OCI-LY1 (cell line): Measurements from ENCODE around the gene MICALL2.

ENCODE experiments used
- EZH2 ChIP-seq: fragments of 200-600 bp; sonication (generic), shearing (Covaris generic); IDR thresholded peaks from 2 replicates; pipeline ENCODE4 v1.8.0; 2017; ENCODE audit warnings: borderline replicate concordance, mixed run types, mild to moderate bottlenecking, antibody characterized with exemption, low read length, moderate library complexity, mixed read lengths
- TF ChIP-seq, protein P1 (sequence below): fragments of 200-600 bp; sonication (generic), shearing (Covaris generic); IDR thresholded peaks from 2 replicates; pipeline ENCODE4 v1.5.1; 2017; ENCODE audit warnings: mild to moderate bottlenecking, antibody characterized with exemption, low read length, moderate library complexity, mixed read lengths

DNA sequence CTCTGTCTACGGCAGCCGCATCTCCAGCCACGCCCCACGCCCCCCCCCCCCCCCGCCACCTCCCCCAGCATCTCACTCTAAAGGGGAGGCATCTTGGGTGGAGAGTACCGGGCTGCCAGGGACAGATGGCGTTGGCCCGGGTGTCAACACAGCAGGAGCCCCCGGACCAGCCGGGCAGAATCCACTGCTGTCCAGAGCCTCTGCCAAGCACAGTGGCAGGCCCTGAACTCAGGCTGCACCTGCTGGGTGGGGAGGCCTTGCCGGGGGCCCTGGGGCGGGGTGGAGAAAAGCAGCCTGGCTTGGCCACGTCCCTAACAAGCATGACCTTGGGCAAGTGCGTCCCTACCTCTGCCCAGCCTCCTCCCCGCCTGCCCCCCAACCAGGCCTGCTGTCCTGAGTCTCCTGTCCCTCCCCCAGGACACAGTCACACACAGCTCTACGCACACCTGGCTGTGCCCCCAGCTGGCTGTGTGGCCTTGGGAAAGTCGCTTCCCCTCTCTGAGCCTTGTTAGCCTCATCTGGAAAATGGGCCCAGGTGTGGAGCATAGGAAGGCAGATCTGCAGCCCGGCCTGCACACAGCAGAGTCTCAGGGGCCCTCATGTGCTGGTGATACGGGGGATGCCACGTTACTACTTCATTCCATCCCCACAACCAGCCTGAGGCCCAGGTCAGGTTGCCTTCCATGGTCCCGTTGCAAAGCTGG is 45.2 kb downstream of the MICALL2 start:
- TF ChIP-seq, protein P1, sequence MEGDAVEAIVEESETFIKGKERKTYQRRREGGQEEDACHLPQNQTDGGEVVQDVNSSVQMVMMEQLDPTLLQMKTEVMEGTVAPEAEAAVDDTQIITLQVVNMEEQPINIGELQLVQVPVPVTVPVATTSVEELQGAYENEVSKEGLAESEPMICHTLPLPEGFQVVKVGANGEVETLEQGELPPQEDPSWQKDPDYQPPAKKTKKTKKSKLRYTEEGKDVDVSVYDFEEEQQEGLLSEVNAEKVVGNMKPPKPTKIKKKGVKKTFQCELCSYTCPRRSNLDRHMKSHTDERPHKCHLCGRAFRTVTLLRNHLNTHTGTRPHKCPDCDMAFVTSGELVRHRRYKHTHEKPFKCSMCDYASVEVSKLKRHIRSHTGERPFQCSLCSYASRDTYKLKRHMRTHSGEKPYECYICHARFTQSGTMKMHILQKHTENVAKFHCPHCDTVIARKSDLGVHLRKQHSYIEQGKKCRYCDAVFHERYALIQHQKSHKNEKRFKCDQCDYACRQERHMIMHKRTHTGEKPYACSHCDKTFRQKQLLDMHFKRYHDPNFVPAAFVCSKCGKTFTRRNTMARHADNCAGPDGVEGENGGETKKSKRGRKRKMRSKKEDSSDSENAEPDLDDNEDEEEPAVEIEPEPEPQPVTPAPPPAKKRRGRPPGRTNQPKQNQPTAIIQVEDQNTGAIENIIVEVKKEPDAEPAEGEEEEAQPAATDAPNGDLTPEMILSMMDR = no peak
- TF ChIP-seq EZH2 = no peak
